SKM-1 (cell line): ENCODE results near the gene RHBDD1.

Source experiments
- DNase-seq: peaks from one replicate; lab custom pipeline; 2025; ENCODE audit not compliant: unreplicated experiment; lab: John Stamatoyannopoulos, UW

The RHBDD1 gene

GRCh38 chr2:226979004-226979403, 143.2 kb downstream of the RHBDD1 start:
- DNase-seq: no peak

GRCh38 chr2:226981791-226982326, 146.0 kb downstream of the RHBDD1 start:
- no peak for DNase-seq

GRCh38 chr2:226983895-226984749, 148.3 kb downstream of the RHBDD1 start:
- DNase-seq: no peak

- no peak for DNase-seq
Measured at GRCh38 chr2:226984750-226985582, 149.1 kb downstream of the RHBDD1 start.

GRCh38 chr2:226985583-226985946, 149.7 kb downstream of the RHBDD1 start:
- no peak for DNase-seq

GRCh38 chr2:226991663-226992062, 155.8 kb downstream of the RHBDD1 start:
- DNase-seq: no peak

GRCh38 chr2:226993171-226993570, 157.3 kb downstream of the RHBDD1 start:
- DNase-seq: no peak

GRCh38 chr2:226994775-226995174, 158.9 kb downstream of the RHBDD1 start:
- DNase-seq: no peak

- DNase-seq: no peak
Measured at GRCh38 chr2:226995625-226996041, 159.8 kb downstream of the RHBDD1 start.

GRCh38 chr2:226999661-227000060, 163.8 kb downstream of the RHBDD1 start:
- peak; percentile 1 for DNase-seq

GRCh38 chr2:227000123-227000522, 164.3 kb downstream of the RHBDD1 start:
- no peak for DNase-seq

- no peak for DNase-seq
Measured at GRCh38 chr2:227004482-227004881, 168.6 kb downstream of the RHBDD1 start.

- DNase-seq: no peak
Measured at GRCh38 chr2:227006189-227006897, 170.5 kb downstream of the RHBDD1 start.

GRCh38 chr2:227007148-227007547, 171.3 kb downstream of the RHBDD1 start:
- DNase-seq: no peak

GRCh38 chr2:227007940-227008339, 172.1 kb downstream of the RHBDD1 start:
- no peak for DNase-seq

GRCh38 chr2:227010433-227010832, 174.6 kb downstream of the RHBDD1 start:
- DNase-seq: no peak

- DNase-seq: no peak
Measured at GRCh38 chr2:227013330-227013729, 177.5 kb downstream of the RHBDD1 start.

GRCh38 chr2:227013881-227014280, 178.0 kb downstream of the RHBDD1 start:
- DNase-seq: no peak

- no peak for DNase-seq
Measured at GRCh38 chr2:227016894-227017293, 181.0 kb downstream of the RHBDD1 start.

- DNase-seq: no peak
Measured at GRCh38 chr2:227020416-227020815, 184.6 kb downstream of the RHBDD1 start.

GRCh38 chr2:227022608-227023007, 186.8 kb downstream of the RHBDD1 start:
- DNase-seq: no peak
